HG02981 (cell line): ENCODE measurements around the gene ZFHX3.
A peak's percentile ranks its signal among the peaks of the same experiment; 100 is the strongest.

Experiments used
- ATAC-seq: cut with Tn5 transposase; IDR thresholded peaks from one replicate; pipeline ENCODE4 v1.9.1; 2021; ENCODE audit warnings: mild to moderate bottlenecking, moderate library complexity; ENCODE audit not compliant: unreplicated experiment

ZFHX3 gene

DNA sequence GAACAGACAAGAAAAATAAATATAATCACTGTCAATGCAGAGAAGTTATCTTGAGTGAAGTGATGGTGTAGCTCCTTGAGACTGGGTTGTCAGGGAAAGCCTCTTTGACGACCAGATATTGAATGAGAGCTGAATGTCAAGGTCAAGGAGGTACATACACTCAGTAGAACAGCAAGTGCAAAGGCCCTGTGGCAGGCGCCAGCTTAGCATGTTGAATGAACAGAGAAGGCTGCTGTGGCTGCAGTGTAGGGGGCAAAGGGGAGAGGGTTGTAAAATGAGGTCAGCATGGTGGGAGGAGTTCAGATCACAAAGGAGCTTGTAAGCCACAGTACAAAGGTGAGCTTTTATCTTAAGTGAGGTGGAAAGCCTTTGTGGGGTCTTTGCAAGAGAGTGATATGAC lies 111.5 kb downstream of the ZFHX3 start:
- ATAC-seq, result no peak

DNA sequence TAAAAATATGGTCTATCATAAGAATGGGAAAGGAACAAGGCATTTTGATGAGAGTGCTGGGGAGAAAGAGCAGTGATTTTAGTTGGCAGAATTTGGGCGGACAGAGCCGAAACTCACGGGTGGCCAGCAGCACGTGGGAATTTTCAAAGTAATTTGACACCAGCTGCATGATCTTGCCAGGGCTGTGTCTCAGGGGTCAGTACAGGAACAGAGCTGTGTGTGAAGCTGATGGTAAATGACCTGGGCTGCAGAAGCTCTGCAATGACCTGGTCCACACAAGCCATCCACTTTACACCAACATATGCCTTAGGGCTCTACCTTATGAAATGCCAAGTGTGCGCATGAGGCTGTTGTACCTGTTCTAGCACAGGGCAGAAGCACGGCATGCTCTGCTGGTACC lies 112.0 kb downstream of the ZFHX3 start:
- no peak for ATAC-seq

DNA sequence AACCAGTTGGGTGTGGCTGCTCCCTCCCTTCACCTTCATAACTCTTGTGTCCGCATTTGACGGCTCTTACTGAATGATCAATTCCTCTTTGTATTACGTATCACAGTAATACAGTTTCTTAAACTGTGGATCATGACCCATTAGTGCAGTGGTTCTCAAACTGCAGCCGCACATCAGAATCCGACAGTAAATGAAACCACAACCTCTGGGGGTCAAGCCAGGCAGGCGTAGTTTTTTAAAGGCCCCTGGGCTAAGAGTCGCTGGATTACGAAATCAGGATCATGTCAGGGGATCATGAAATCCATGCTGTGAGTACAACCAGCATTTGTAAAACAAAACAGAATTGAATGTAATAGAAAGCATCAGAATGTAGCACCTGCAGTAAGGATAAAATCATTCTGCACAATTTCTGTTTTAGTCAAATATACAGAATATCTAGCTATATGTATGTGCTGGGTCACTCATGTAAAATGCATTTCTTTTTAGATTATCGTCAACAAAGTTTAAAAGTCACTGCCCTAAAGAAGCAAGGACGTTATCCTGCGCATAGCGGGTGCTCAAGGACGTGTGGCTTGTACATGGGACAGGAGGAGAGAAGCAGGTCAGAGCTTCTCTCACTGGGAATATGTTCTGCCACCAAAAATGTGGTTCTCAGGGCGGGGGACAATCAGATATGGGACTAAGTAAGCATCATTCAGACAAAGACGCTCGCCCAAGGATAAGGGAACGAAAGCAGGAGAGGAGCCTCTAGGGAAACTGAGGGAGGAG lies 113.1 kb downstream of the ZFHX3 start:
- no peak for ATAC-seq

DNA sequence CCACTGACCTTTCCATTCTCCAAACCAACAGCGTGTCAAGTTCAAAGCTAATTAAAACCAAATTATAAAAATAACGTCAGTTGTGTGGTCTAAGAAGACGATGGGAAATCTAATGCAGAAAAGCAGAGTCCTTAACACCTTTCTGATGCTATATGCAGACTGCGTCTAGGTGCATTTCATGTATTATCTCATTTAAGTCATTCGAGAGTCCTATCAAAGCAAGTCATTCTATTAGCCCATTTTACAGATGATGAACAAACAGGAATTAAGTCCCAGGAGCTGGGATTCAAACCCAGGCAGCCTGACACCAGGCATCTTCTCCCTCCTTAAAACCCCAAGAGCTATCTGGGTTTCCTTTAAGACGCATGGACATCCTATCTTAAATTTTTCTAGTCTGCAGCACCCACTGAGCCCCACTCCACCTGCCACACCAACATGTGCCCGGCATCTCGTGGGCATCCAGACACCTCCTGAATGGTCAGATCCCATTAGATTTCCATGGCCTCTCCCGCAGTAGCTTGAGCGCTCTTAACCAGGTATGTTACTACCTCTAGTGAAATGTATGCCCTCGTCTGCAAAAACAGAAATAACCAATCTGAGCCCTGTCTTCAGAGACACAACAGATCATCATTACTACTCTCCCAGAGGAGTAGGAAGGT lies 115.1 kb downstream of the ZFHX3 start:
- ATAC-seq, result no peak

DNA sequence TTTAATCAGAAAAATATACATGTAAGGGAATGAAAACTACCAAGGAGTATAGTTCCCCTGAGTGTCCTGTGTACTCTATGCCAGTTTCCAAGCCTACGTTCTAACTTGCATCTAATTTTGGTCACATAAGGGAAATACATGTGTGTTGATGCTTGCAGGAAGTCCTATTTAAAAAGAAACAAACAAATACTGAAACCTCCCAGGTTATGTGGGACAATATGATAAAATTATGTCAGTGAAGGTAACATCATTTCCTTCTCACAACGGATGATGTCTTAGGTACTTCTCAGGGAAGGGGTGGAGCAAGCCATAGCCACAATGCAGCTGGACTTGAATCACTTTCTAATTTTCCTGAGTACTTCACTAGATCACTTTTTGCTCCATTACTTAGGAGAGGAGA lies 115.9 kb downstream of the ZFHX3 start:
- ATAC-seq, result peak; percentile 45

DNA sequence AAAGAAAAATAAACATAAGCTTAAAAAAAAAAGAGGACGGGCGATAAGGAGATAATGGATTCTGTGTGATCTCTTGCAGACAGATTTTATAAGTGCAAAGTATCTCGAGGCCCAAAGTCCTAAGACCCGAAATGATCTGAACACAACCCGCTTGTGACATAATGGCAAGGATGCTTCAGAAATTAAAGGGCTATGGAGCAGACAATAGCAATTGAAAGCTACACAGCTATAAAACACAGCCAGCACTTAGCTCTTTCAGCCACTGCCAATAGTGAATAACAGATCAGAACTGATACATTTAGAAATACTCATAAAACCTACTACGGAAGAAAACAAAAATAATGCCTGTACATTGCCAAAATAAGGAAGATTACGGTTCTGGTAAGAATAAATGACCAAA lies 117.5 kb downstream of the ZFHX3 start:
- ATAC-seq, result no peak

DNA sequence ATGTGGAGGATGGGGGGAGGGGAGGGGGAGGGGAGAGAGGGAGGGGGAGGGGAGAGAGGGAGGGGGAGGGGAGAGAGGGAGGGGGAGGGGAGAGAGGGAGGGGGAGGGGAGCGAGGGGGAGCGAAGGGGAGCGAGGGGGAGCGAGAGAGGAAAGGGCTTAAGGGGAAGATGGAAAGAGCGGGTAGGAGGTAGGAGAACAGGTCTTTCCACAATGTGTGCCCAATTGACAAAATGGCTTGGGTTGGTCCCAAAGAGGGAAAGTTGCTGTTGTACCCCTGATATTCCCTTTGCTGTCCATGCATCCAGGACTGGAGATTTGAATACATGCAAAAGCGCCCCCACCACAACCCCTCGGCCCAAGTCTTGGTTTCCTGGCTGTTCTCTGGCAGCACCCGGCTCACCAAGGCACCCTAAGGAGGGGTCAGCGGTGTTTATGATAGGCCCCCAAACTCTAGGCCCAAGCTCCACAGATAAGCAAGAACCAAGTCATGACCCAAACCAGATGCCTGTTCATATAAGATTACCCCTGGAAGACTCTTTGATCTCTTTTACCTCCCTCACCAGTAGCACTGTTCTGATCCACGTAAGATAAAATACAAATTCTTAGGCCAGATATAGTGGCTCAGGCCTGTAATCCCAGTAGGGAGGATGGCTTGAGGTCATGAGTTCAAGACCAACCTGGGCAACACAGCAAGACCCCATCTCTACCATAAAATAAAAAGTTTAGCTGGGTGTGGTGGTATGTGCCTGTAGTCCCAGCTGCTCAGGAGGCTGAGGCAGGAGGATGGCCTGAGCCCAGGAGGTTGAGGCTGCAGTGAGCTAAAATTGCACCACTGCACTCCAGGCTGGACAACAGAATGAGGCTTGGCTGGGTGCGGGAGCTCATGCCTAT lies 119.6 kb downstream of the ZFHX3 start:
- ATAC-seq, result no peak

DNA sequence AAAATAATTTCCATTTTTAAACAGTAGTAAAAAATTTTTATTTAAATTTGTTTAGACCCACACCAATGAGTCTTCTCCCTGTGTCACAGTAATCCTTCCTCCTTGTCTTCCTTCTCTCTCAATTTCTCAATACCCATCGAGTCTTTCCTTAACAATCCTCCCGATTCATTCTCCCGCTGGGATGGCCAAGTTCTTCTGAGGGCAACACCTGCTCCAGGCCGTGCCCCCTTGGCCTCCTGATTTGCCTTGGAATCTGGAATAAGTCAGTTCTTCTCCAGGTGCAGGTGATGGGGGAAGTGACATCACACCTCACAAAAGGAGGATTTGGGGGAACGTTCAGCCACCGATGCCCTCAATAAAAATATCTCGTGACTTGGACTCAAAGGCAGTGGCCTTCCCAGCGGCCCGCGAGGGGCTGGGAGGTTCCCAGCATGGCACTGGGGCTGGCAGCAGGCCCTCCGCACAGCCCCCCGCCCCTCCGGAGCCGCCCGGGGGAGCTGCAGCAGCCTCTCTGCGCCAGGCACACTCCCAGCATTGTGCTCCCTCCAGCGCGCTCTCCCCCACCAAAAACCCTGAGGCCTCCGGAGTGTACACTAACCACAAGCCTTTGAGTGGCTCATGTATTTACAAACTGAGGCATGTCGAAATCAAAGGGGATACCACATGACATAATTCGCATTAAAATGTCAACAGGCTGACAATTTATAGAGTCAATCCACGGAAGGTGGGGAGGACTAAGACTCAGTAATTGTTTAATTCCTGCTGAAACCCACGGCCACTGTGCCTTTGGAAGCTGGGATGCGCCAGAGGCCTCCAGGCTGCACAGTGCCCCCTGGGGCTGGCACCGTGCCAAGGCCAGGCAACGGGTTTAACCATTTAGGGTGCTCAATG lies 120.5 kb downstream of the ZFHX3 start:
- ATAC-seq, result no peak

DNA sequence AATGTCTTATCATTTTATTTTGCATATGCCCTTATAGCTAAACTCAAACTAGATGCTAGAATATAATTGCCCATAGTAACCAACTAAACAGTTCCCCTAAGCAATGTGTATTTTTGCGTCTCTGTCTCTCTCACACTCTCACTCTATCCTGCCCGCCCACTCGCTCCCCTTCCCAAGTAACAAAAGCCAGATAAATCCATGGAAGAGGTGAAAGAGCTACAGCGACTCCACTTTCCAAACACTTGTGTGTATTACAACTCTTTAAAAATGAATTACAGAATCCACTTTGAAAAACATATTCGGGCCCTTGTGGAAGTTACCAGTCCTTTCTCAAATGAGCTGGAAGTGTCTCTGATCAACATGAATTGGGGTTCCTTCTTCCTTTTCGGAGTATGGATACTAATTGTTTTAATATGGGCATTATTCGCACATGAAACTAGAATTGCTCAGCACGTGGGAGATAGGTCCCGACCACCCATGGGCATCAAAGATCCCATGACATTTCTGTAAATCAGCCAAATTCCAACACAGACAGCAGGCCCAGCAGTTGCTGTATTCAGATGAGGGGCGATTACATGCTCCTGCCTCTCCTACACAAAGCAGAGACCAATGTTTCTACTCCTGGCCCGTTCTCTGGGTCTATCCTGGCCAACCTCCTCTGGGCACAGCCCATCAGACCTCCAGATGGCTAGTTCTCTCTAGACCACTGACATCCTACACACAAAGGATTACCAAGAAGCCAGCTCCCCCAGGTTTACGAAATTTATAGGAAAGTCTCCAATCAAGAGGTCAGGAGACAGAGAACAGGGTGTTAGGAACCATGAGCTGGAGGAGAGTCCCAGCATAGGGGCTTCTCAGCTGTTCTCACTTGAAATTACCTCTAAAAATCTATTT lies 121.5 kb downstream of the ZFHX3 start:
- no peak for ATAC-seq

DNA sequence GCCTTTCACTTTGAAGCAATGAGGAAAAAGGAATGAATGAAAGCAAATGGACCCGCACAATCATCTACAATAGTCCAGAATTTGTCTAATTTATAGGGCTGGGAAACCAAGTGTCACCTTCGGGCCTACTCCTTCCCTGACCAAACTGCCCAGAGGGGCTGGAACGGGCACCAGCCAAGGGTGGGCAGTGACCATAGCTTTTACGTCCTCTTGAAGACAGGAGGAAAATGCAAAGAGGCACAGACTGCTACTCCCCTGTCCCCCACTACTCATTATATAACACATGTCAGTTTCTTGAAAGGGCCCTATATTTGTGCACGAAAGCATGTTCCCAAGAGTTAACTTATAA lies 122.3 kb downstream of the ZFHX3 start:
- ATAC-seq, result no peak

DNA sequence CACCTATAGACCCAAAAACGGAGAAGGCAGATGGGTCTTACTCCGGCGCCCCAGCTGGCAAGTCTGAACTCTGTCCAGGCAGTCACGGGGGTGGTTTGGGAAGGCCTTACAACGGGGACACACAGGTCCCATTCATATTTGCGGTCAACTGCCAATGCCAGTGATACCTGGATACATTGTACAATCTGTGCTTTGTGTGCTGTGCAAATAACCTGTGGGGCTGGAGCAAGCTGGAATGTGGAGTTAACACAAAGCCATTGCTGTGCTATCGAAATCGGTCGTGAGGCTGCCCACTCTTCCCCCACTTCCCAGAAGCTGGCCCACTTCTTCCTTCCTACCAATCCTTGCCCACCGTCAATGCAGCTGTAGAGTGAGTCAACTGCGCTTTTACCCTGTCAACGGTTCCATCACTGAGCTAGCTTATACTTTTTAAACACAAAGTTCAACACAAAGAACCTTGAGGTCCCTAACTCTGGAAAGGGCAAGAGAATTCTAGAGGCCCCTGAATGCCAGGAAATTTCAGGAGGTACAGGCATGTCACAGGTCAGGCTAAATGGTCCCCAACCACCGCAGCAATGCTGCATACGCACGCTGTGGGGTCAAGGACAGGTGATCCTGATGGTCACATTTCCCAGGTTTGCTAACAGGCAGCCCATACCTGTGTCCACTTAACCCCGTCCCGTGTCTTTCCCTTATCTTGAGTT lies 122.8 kb downstream of the ZFHX3 start:
- no peak for ATAC-seq

DNA sequence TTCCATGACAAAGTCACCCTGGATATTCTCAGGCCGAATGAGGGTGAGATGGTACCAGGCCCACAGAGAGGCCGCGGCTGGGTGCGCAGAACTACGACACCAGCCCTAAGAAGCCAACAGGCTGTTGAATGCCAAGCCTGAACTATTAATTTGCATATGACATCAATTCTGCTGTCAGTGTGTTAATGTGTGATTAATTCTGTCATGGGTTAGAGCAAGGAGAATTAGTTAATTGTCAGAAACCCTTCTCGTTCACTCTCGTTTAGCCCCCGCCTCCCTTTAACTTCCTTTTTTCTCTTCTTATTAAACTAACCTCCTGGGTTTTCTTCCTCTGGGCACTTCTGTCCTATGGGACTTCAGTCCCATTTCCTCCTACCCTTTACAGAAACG lies 123.4 kb downstream of the ZFHX3 start:
- ATAC-seq, result no peak

DNA sequence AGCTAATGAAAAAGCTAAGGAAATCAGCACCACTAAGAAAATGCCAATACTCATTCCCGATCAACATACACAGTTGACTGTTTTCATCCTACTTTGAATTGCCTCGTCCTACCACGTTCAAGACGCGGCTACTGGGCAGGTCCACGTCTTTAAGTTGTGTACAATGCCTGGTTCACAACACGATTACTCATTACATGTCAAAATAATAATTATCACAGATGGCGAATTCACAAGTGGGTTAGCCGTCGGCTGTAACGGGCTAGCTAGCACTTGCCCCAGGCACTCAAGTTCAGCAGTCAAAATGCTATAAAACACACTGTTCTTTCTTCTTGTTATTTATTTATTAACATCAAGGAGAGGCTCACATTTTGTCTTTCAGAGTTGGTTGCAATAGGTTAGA lies 124.2 kb downstream of the ZFHX3 start:
- ATAC-seq, result no peak

DNA sequence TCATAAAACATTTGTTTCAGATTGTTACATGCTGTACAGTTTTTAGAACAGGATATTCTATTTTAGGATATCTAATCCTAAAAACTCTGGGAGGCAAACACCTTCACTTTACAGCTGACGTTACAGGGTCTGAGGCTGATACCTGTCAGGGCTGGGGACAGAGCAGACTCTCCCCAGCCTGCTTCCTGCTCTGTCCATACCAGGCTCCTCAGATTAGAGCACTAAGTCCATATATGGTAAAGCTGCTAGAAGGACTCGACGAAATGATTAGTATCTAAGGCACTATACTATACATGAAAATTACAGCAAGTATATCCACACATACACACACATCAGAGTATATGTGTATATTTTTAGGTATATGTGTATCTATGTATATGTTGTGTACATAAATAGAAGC lies 125.2 kb downstream of the ZFHX3 start:
- no peak for ATAC-seq

DNA sequence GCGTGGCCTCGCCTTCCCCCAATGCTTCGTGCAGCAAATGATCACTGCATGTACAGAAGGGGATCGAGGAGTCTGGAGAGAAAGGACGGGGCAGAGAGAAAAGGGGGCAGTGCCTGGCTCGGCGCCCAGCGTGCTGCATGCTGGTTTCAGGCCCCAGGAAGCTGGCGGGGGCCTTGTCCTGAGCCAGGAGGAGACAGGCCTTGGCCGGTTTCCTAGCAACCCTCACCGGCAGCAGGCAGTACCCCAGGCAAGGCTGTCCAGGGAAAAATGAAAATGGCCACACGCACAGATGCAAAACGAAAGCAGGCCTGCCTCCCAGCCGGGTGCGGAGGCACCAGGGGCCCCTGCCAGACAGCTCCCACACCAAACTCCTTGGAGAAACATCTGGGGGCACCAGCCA lies 126.3 kb downstream of the ZFHX3 start:
- ATAC-seq, result no peak

DNA sequence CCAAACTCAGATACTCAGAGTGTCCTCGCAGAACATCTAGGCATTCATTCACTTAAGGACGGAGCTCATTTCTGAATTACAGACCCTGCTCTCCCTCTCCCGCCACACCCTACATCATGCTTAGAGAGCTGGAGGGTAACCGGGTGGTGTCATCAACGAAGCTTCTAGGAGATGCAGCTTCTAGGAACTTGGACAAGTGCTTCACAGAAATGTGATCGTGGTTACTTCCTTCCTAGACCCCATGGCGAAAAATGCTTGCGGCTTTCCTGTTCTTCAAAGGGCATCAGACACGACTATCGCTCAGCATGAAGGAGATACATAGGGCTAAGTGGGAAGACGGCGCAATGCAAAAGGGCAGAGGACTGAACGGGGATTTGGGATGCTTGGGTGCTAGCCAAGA lies 126.8 kb downstream of the ZFHX3 start:
- ATAC-seq, result no peak

DNA sequence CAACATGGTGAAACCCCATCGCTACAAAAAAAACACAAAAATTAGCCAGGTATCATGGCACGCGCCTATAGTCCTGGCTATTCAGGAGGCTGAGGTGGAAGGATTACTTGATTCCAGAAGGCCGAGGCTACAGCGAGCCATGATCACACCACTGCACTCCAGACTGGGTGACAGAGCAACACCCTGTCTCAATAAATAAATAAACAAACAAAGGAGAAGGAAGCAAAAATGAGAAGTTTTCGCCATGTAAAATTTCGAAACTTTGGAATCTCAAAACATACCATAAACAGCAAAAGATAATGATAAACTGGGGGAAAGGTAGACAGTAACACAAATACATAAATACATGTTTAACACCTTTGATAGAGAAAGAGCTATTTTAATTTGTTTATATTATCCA lies 130.9 kb downstream of the ZFHX3 start:
- no peak for ATAC-seq

DNA sequence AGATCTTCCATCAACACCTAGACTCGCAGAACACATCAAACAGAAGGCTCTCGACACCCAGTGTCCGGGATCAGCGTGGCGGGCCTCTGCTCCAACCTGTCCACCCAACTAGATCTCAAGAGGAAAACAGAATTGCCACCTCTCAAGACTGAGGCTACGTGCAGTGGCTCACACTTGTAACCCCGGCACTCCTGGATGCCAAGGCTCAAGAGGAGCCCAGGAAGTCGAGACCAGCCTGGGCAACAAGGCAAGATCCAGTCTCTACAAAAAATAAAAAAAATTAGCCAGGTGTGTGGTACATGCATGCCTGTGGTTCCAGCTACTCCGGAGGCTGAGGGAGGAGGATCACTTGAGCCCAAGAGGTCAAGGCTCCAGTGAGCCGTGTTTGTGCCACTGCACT lies 132.6 kb downstream of the ZFHX3 start:
- no peak for ATAC-seq

DNA sequence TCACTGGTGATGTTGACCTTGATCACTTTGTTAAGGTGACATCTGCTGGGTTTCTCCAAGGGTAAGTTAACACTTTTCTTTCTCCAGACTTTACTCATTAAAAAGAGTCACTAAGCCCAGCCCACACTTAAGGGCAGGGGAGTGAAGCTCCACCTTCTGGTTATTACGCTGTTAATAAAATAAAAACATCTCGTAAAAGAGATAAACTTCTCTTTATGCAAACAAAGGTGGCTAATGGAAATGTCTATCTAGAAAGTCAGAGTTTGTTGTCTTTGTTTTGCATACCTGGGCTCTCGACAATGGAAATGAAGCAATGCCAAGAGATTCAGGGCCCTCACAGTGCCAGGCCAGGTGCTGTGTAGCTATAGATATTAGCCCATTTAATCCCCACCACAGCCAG lies 134.4 kb downstream of the ZFHX3 start:
- no peak for ATAC-seq
